A549 (cell line): ENCODE data around the gene HDAC6. TPM values are rescaled to one million over a fixed set of nuclear protein-coding genes. Genes with fewer than 3 reads are reported as not detected.

ENCODE experiments used
- ATAC-seq, 2 experiments: fragments of 200-7000 bp in 1 of 2; fragments of >200 bp in 1 of 2; cut with Nextera tagmentation in 1 of 2; cut with Tn5 transposase in 1 of 2; 3 replicates each; pipeline versions ENCODE4 v1.8.0 to v1.9.1; 2018 to 2020; ENCODE audit warnings: mild to moderate bottlenecking in 1 of 2, moderate library complexity in 1 of 2
- CTCF ChIA-PET: fragments of 300-600 bp; sonication (Branson Sonifier 250); formaldehyde crosslinking; extraction: SDS; loops from one replicate; lab custom pipeline; 2021; ENCODE audit warnings: antibody characterized with exemption, inconsistent platforms; lab: Yijun Ruan, JAX
- POLR2A ChIA-PET: fragments of 350-600 bp; formaldehyde crosslinking; extraction: SDS; loops from one replicate; lab custom pipeline; 2021; ENCODE audit warnings: antibody characterized with exemption, inconsistent platforms; lab: Yijun Ruan, JAX
- DNase-seq, 2 experiments: peaks; one replicate each; pipeline versions ENCODE4 v3.0.0 to v3.0.0-alpha.2; 2011 to 2016; ENCODE audit warnings: low read depth in 1 of 2, low spot score in 1 of 2
- FAIRE-seq: peaks from 2 replicates; lab custom pipeline; 2011; peaks lifted over from hg19 to GRCh38; lab: Jason Lieb, UNC
- H3K27ac ChIP-seq, 2 experiments: fragments of >200 bp; sonication (Bioruptor Twin); formaldehyde crosslinking; 3 replicates each; pipeline ENCODE4 v1.5.1; 2016 to 2017
- H3K4me1 ChIP-seq: fragments of >200 bp; sonication (Bioruptor Twin); formaldehyde crosslinking; 3 replicates; pipeline ENCODE4 v1.6.1; 2016
- H3K4me2 ChIP-seq: fragments of >200 bp; sonication (Bioruptor Twin); formaldehyde crosslinking; 3 replicates; pipeline ENCODE4 v1.6.1; 2016
- H3K4me3 ChIP-seq: fragments of >200 bp; sonication (Bioruptor Twin); formaldehyde crosslinking; 3 replicates; pipeline ENCODE4 v1.5.1; 2016
- H3K9me3 ChIP-seq: fragments of >200 bp; sonication (Bioruptor Twin); formaldehyde crosslinking; 3 replicates; pipeline ENCODE4 v1.6.1; 2016
- CBX2 ChIP-seq: fragments of 200-600 bp; sonication (generic); IDR thresholded peaks from 2 replicates; pipeline ENCODE4 v1.6.1; 2016; ENCODE audit warnings: low read depth, mild to moderate bottlenecking, borderline replicate concordance
- CBX8 ChIP-seq: fragments of 200-600 bp; sonication (generic); IDR thresholded peaks from 2 replicates; pipeline ENCODE4 v1.6.1; 2016
- CHD2 ChIP-seq: fragments of 150-350 bp; IDR thresholded peaks from 2 replicates; pipeline ENCODE4 v1.6.1; 2014; ENCODE audit warnings: low read length; ENCODE audit not compliant: partially characterized antibody
- CHD4 ChIP-seq: fragments of 200-600 bp; sonication (generic); IDR thresholded peaks from 2 replicates; pipeline ENCODE4 v1.6.1; 2016; ENCODE audit warnings: antibody characterized with exemption, mild to moderate bottlenecking, borderline replicate concordance
- ELK1 ChIP-seq: fragments of 150-350 bp; IDR thresholded peaks from 2 replicates; pipeline ENCODE4 v1.6.1; 2014; ENCODE audit warnings: low read depth, mild to moderate bottlenecking, low read length
- EP300 ChIP-seq, 2 experiments: fragments of >200 bp; sonication (Bioruptor Twin); formaldehyde crosslinking; IDR thresholded peaks; 2 replicates in 1 of 2; 3 replicates in 1 of 2; pipeline ENCODE4 v1.6.1; 2016 to 2017
- ESRRA ChIP-seq: fragments of 150-350 bp; IDR thresholded peaks from 2 replicates; pipeline ENCODE4 v1.6.1; 2014; ENCODE audit warnings: mild to moderate bottlenecking, low read length, borderline replicate concordance
- HES2 ChIP-seq: fragments of >200 bp; sonication (Bioruptor Twin); formaldehyde crosslinking; IDR thresholded peaks from 2 replicates; pipeline ENCODE4 v1.6.1; 2016
- HEYL ChIP-seq: fragments of 250-450 bp; sonication (Bioruptor Pico); IDR thresholded peaks from 2 replicates; pipeline ENCODE4 v1.8.0; 2021; ENCODE audit warnings: mild to moderate bottlenecking, moderate library complexity
- HOXB13 ChIP-seq: fragments of 250-450 bp; sonication (Bioruptor Pico); IDR thresholded peaks from 2 replicates; pipeline ENCODE4 v1.5.0; 2020; ENCODE audit warnings: low read depth, mild to moderate bottlenecking, moderate library complexity
- JUN ChIP-seq, 2 experiments: fragments of >200 bp; sonication (Bioruptor Twin); formaldehyde crosslinking; IDR thresholded peaks; 2 replicates in 1 of 2; 3 replicates in 1 of 2; pipeline ENCODE4 v1.6.1; 2016 to 2017
- KDM5A ChIP-seq: fragments of 200-600 bp; sonication (generic); IDR thresholded peaks from 2 replicates; pipeline ENCODE4 v1.6.1; 2016; ENCODE audit warnings: antibody characterized with exemption, mild to moderate bottlenecking
- MAX ChIP-seq: IDR thresholded peaks from 2 replicates; pipeline ENCODE4 v1.6.1; 2012
- MAZ ChIP-seq: fragments of 150-350 bp; IDR thresholded peaks from 2 replicates; pipeline ENCODE4 v1.6.1; 2014; ENCODE audit warnings: antibody characterized with exemption, low read depth, low read length, borderline replicate concordance
- NFE2L2 ChIP-seq: fragments of 150-350 bp; conservative IDR thresholded peaks from 2 replicates; pipeline ENCODE4 v1.6.1; 2014; ENCODE audit warnings: low read length
- NPAS2 ChIP-seq: fragments of 250-450 bp; sonication (Bioruptor Pico); IDR thresholded peaks from 2 replicates; pipeline ENCODE4 v1.8.0; 2022; ENCODE audit warnings: mild to moderate bottlenecking, moderate library complexity, borderline replicate concordance
- NR3C1 ChIP-seq: fragments of >200 bp; sonication (Bioruptor Twin); formaldehyde crosslinking; IDR thresholded peaks from 3 replicates; pipeline ENCODE4 v1.6.1; 2017
- PBX3 ChIP-seq: IDR thresholded peaks from 2 replicates; pipeline ENCODE4 v1.6.1; 2012
- PHF8 ChIP-seq: fragments of 200-600 bp; sonication (generic); IDR thresholded peaks from 2 replicates; pipeline ENCODE4 v1.6.1; 2016; ENCODE audit warnings: low read depth, mild to moderate bottlenecking, antibody characterized with exemption, moderate library complexity, borderline replicate concordance
- POLR2AphosphoS2 ChIP-seq: conservative IDR thresholded peaks from 2 replicates; pipeline ENCODE4 v1.6.1; 2012; ENCODE audit warnings: low read length, improper control_type of control experiment, inconsistent platforms
- RARB ChIP-seq: fragments of 250-450 bp; sonication (Bioruptor Pico); IDR thresholded peaks from 2 replicates; pipeline ENCODE4 v1.8.0; 2021; ENCODE audit warnings: mild to moderate bottlenecking, moderate library complexity
- REST ChIP-seq: fragments of 200-600 bp; sonication (generic); IDR thresholded peaks from 2 replicates; pipeline ENCODE4 v1.6.1; 2016; ENCODE audit warnings: antibody characterized with exemption, mild to moderate bottlenecking, moderate library complexity
- RFX5 ChIP-seq: fragments of 450-650 bp; IDR thresholded peaks from 2 replicates; pipeline ENCODE4 v1.7.1; 2014; ENCODE audit warnings: antibody characterized with exemption, mild to moderate bottlenecking, moderate library complexity
- ZC3H11A ChIP-seq: fragments of 450-650 bp; IDR thresholded peaks from 2 replicates; pipeline ENCODE4 v1.6.1; 2014; ENCODE audit warnings: antibody characterized with exemption, mild to moderate bottlenecking
- WGBS: methylation state at CpG from one replicate; pipeline ENCODE4 v1.1.6; 2017; ENCODE audit errors: missing lambda C conversion rate; 5-methylcytosine and 5-hydroxymethylcytosine counted together
- polyA plus RNA-seq, 4 experiments: library from polyadenylated mRNA; depleted of rRNA in 3 of 4; stranded (reverse); fragments of >200 nt; fragmentation: RNase III in 1 of 4; extraction: RNeasy Plus Mini Kit Qiagen cat#74134 plus additional on column Dnase treatment in 1 of 4; gene quantifications; 2 replicates in 3 of 4; 3 replicates in 1 of 4; pipeline ENCODE4 v1.2.3, GENCODE V29; 2011 to 2017

The HDAC6 gene
- polyA plus RNA-seq, 2 of the 4 experiments (the other 2 are of a cell fraction) = 50.6 to 52.1 TPM

DNA sequence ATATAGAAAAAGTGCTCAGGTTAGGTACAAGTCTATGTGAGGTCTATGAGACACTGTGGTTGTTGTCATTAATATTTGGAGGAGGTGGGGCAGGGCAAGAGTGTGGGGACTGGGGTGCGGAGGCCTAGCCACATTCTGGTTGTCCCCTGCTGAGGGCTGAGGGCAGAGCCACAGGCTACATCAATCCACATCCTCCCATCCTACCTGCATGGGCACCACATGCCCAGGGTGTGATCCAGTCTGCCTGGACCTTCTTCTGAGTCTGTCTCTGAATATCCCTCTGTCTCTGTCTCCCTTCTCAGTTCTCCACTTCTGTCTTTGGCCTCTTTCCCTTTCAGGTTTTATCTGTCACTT is 16.7 kb upstream of the HDAC6 start:
- CTCF ChIA-PET = no interaction called here
- WGBS = 93% methylated on average over 1 of the region's 1 CpG
- FAIRE-seq = peak; percentile 76
- Histone ChIP-seq H3K4me3 (no peak overlapping the region), H3K27ac (no peak overlapping the region), H3K4me2 (no peak overlapping the region), H3K9me3 (no peaks in the 10 kb centered on the region), H3K4me1 (no peaks in the 10 kb centered on the region)
- ATAC-seq = no peak
- TF ChIP-seq RFX5 (no peak), NPAS2 (CRISPR knock-in tag) (no peak), CBX2 (no peak), ELK1 (no peak), PHF8 (no peak), HES2 (no peak), NR3C1 (no peak), RARB (CRISPR knock-in tag) (no peak), POLR2AphosphoS2 (no peak), PBX3 (no peak), MAX (no peak), KDM5A (no peak), HOXB13 (CRISPR knock-in tag) (no peak), ESRRA (no peak), REST (no peak), CHD2 (no peak), CHD4 (no peak), HEYL (CRISPR knock-in tag) (no peak), ZC3H11A (no peak)
- POLR2A ChIA-PET = no interaction called here
- DNase-seq = no peak

DNA sequence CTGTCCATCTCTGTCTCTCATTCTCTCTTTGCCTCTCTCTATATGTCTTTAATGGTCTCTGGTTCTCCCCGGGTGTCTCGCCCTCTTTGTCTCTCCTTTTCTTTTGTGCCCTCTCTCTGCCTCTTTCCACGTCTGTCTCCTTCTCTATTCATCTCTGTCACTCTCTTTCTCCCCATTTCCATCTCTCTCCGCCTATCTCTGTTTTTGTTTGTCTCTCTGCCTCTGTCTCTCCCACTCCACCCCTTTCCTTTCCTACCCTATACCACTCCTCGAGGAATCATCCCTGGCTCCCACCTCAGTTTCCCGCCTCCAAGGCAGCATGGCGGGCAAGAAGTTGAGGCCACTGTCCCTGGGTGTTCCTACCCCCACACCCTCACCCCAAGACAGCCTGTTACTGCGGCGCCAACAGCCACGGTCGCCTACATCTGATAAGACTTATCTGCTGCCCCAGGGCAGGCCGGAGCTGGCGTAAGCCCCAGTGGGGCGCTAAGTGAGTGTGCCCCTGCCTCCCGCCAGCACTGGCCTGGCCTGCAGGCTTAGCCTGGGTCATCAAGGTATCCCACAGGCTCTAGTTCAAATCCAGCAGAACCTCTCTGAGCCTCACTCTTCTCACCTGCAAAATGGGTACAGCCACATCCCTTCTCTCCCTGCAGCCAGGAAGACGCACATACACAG is 16.2 kb upstream of the HDAC6 start:
- no peak overlapping the region for H3K27ac ChIP-seq
- TF ChIP-seq EP300 (IDR thresholded peaks at IDR 0.05) (no peak), NFE2L2 (no peak), JUN (IDR thresholded peaks at IDR 0.05) (no peak), CBX8 (no peak), NR3C1 (no peak), MAZ (no peak)
- ChIA-PET POLR2A (no interaction called here), CTCF (no interaction called here)
- H3K9me3 ChIP-seq = no peaks in the 10 kb centered on the region
- DNase-seq (no peak), ATAC-seq (no peak), FAIRE-seq (no peak)
- no peak overlapping the region for H3K4me2 ChIP-seq
- H3K4me3 ChIP-seq = no peak overlapping the region
- WGBS = 59% methylated on average over 12 of the region's 16 CpGs
- no peaks in the 10 kb centered on the region for H3K4me1 ChIP-seq
